K562 (cell line): ENCODE data around the gene UQCC2. TPM values are rescaled to one million over a fixed set of nuclear protein-coding genes. Genes with fewer than 3 reads are reported as not detected.

Source experiments
- DNMT1 ChIP-seq: fragments of 450-650 bp; IDR thresholded peaks from 2 replicates; pipeline ENCODE4 v1.6.1; 2016; ENCODE audit warnings: antibody characterized with exemption, mild to moderate bottlenecking
- HDGF ChIP-seq: fragments of 450-650 bp; IDR thresholded peaks from 2 replicates; pipeline ENCODE4 v1.6.1; 2016
- KDM1A ChIP-seq, 2 experiments: fragments of 450-650 bp; IDR thresholded peaks; 2 replicates each; pipeline ENCODE4 v1.6.1; 2016; ENCODE audit warnings: mild to moderate bottlenecking in 2 of 2
- KDM4B ChIP-seq, 2 experiments: fragments of 450-650 bp in 1 of 2; sonication (generic) in 1 of 2; IDR thresholded peaks; 2 replicates each; pipeline ENCODE4 v1.6.1; 2016 to 2017; ENCODE audit warnings: borderline replicate concordance in 2 of 2, antibody characterized with exemption in 1 of 2, low read depth in 1 of 2, mild to moderate bottlenecking in 1 of 2
- MEF2D ChIP-seq: conservative IDR thresholded peaks from 2 replicates; pipeline ENCODE4 v1.6.1; 2016; ENCODE audit warnings: low read depth, missing genetic modification characterization, missing compliant biosample characterization
- MLX ChIP-seq, 2 experiments: fragments of 450-650 bp in 1 of 2; sonication (generic) in 1 of 2; formaldehyde crosslinking; conservative IDR thresholded peaks; 2 replicates each; pipeline versions ENCODE4 v1.4.0 to v1.8.1; 2020 to 2022; ENCODE audit warnings: mild to moderate bottlenecking in 1 of 2, missing genetic modification reagents in 1 of 2
- MXD1 ChIP-seq: fragments of 250-450 bp; sonication (Bioruptor Pico); IDR thresholded peaks from 2 replicates; pipeline ENCODE4 v1.8.0; 2021; ENCODE audit warnings: borderline replicate concordance, mild to moderate bottlenecking, moderate library complexity; ENCODE audit not compliant: poor library complexity, severe bottlenecking
- PHF20 ChIP-seq: fragments of 450-650 bp; IDR thresholded peaks from 2 replicates; pipeline ENCODE4 v1.6.1; 2018; ENCODE audit not compliant: partially characterized antibody
- SMAD3 ChIP-seq: fragments of 450-650 bp; formaldehyde crosslinking; conservative IDR thresholded peaks from 2 replicates; pipeline ENCODE4 v1.4.0; 2020; ENCODE audit warnings: mild to moderate bottlenecking
- SPI1 ChIP-seq: IDR thresholded peaks from 2 replicates; pipeline ENCODE4 v1.6.1; 2011; ENCODE audit warnings: low read depth, low read length, control low read depth, borderline replicate concordance
- SUPT5H ChIP-seq: fragments of 450-650 bp; IDR thresholded peaks from 2 replicates; pipeline ENCODE4 v1.6.1; 2016
- ZFX ChIP-seq: sonication (generic); formaldehyde crosslinking; IDR thresholded peaks from 2 replicates; pipeline ENCODE4 v1.8.0; 2022; ENCODE audit warnings: mild to moderate bottlenecking, missing genetic modification reagents, moderate library complexity
- ZKSCAN1 ChIP-seq: fragments of 150-350 bp; IDR thresholded peaks from 2 replicates; pipeline ENCODE4 v1.6.1; 2016; ENCODE audit warnings: low read depth, low read length
- ZNF232 ChIP-seq: sonication (generic); formaldehyde crosslinking; IDR thresholded peaks from 2 replicates; pipeline ENCODE4 v1.8.0; 2022; ENCODE audit warnings: mild to moderate bottlenecking, missing genetic modification reagents
- ZNF347 ChIP-seq: fragments of 450-650 bp; formaldehyde crosslinking; IDR thresholded peaks from 2 replicates; pipeline ENCODE4 v1.4.0; 2020; ENCODE audit warnings: low read depth, mild to moderate bottlenecking, moderate library complexity
- ZNF583 ChIP-seq: fragments of 250-450 bp; sonication (Bioruptor Pico); IDR thresholded peaks from 2 replicates; pipeline ENCODE4 v1.4.0; 2020
- ZNF75A ChIP-seq: fragments of 450-650 bp; formaldehyde crosslinking; IDR thresholded peaks from 2 replicates; pipeline ENCODE4 v1.4.0; 2020; ENCODE audit warnings: mild to moderate bottlenecking
- ZSCAN29 ChIP-seq: fragments of 450-650 bp; IDR thresholded peaks from 2 replicates; pipeline ENCODE4 v1.6.1; 2017
- polyA plus RNA-seq, 8 experiments: library from polyadenylated mRNA; depleted of rRNA in 4 of 8; stranded (reverse) in 5 of 8; unstranded in 3 of 8; fragments of >200 nt; fragmentation: Nextera tagmentation in 2 of 8; fragmentation: Illumina TruSeq in 1 of 8; extraction: Ambion mirVana in 2 of 8; extraction: Trizol in 1 of 8; gene quantifications; 2 replicates each; pipeline versions ENCODE4 v1.2.1 to v1.2.3, GENCODE V29; 2011 to 2014; ENCODE audit warnings: inconsistent platforms in 1 of 8, missing spikeins in 1 of 8
- total RNA-seq, 7 experiments: library from RNA; depleted of rRNA in 6 of 7; stranded (reverse); fragments of >200 nt in 6 of 7; fragmentation: Illumina TruSeq in 2 of 7; extraction: Trizol in 2 of 7; gene quantifications; 2 replicates each; pipeline versions ENCODE4 v1.2.1 to v1.2.3, GENCODE V29; 2011 to 2021; ENCODE audit warnings: low replicate concordance in 1 of 7
- TF ChIP-seq, protein P1 (sequence below): IDR thresholded peaks from 3 replicates; pipeline ENCODE4 v1.6.1; 2011; ENCODE audit warnings: borderline replicate concordance, mild to moderate bottlenecking; ENCODE audit not compliant: insufficient read length, insufficient read depth
- TF ChIP-seq, protein P2 (sequence below): fragments of 250-450 bp; sonication (Bioruptor Pico); IDR thresholded peaks from 2 replicates; pipeline ENCODE4 v1.4.0; 2020
- TF ChIP-seq, protein P3 (sequence below): sonication (generic); formaldehyde crosslinking; IDR thresholded peaks from 2 replicates; pipeline ENCODE4 v1.8.1; 2022; ENCODE audit warnings: missing genetic modification reagents
- TF ChIP-seq, protein P4 (sequence below): fragments of 250-450 bp; sonication (Bioruptor Pico); IDR thresholded peaks from 2 replicates; pipeline ENCODE4 v1.4.0; 2020; ENCODE audit warnings: mild to moderate bottlenecking

The UQCC2 gene
- total and polyA plus RNA-seq, 9 of the 15 experiments (the other 6 are each of a cell fraction or from before 2014, with no cell fraction given) = 58.5 to 927 (median 158) TPM

DNA sequence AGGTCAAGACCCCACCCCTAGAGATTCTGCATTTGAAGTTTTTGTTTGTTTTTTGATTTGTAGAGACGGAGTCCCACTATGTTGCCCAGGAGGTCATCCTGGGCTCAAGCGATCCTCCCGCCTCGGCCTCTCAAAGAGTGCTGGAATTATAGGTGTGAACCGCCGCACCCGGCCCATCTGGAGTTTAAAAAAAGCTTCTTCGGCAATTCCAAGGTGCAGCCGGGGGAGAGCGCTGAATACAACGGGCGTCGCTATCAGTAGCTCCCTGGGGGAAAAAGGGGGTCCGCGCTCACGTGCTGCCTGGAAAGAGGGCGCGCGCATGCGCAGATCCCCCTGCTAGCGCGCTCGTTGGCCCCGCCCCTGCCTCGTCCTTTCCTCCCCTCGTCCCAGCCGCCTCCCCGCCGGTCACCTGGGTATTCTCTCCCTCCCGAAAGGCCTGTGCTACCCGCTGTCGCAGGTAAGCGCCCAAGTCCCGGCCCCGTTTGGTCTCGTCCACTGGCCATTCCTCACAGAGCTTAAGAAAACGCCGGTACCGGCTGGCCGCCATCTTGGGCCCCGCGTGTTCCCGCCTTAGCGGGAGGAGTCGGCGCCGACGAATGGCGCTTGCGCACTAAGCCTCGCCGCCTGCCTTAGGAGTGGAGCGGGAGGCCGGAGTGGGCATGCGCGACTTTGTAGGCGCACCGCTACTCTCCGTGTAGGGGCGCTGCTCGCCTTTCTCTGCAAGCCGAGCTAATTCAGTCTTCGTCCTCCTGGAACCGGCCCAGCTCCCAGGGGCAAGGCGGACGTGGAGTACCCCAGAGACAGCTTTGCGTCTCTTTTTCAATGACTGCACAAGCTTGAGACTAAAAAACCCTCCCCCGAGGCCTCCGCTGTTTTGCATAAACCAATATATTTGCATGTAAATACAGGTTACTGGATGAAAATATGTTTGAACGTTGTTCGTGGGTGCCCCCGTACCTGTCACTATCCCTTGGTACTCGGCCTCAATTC, at the start of gene UQCC2 (continued):
- peak in 1 of 2 experiments; percentile 40; a peak in 1 of 4 replicates for TF ChIP-seq KDM4B (IDR thresholded peaks at IDR 0.05; ENCODE audit: borderline replicate concordance in 2 of 2, low read depth in 1 of 2)
- TF ChIP-seq MLX (CRISPR knock-in tag; conservative IDR thresholded peaks at IDR 0.05) = no peak
- TF ChIP-seq, protein P1, sequence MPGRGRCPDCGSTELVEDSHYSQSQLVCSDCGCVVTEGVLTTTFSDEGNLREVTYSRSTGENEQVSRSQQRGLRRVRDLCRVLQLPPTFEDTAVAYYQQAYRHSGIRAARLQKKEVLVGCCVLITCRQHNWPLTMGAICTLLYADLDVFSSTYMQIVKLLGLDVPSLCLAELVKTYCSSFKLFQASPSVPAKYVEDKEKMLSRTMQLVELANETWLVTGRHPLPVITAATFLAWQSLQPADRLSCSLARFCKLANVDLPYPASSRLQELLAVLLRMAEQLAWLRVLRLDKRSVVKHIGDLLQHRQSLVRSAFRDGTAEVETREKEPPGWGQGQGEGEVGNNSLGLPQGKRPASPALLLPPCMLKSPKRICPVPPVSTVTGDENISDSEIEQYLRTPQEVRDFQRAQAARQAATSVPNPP = no peak
- TF ChIP-seq, protein P2, sequence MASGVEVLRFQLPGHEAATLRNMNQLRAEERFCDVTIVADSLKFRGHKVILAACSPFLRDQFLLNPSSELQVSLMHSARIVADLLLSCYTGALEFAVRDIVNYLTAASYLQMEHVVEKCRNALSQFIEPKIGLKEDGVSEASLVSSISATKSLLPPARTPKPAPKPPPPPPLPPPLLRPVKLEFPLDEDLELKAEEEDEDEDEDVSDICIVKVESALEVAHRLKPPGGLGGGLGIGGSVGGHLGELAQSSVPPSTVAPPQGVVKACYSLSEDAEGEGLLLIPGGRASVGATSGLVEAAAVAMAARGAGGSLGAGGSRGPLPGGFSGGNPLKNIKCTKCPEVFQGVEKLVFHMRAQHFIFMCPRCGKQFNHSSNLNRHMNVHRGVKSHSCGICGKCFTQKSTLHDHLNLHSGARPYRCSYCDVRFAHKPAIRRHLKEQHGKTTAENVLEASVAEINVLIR (CRISPR knock-in tag) = no peak; the same call in 1 of the 2 replicates
- no peak for TF ChIP-seq SMAD3
- TF ChIP-seq, protein P3, sequence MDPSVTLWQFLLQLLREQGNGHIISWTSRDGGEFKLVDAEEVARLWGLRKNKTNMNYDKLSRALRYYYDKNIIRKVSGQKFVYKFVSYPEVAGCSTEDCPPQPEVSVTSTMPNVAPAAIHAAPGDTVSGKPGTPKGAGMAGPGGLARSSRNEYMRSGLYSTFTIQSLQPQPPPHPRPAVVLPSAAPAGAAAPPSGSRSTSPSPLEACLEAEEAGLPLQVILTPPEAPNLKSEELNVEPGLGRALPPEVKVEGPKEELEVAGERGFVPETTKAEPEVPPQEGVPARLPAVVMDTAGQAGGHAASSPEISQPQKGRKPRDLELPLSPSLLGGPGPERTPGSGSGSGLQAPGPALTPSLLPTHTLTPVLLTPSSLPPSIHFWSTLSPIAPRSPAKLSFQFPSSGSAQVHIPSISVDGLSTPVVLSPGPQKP (CRISPR knock-in tag) = no peak
- TF ChIP-seq HDGF = no peak
- TF ChIP-seq KDM1A (IDR thresholded peaks at IDR 0.05) = no peak
- no peak for TF ChIP-seq ZNF232 (CRISPR knock-in tag)
- TF ChIP-seq DNMT1 = no peak
- TF ChIP-seq ZNF75A (CRISPR knock-in tag) = no peak
- no peak for TF ChIP-seq PHF20
- no peak for TF ChIP-seq MEF2D (tag)
- TF ChIP-seq ZSCAN29 = no peak
- TF ChIP-seq, protein P4, sequence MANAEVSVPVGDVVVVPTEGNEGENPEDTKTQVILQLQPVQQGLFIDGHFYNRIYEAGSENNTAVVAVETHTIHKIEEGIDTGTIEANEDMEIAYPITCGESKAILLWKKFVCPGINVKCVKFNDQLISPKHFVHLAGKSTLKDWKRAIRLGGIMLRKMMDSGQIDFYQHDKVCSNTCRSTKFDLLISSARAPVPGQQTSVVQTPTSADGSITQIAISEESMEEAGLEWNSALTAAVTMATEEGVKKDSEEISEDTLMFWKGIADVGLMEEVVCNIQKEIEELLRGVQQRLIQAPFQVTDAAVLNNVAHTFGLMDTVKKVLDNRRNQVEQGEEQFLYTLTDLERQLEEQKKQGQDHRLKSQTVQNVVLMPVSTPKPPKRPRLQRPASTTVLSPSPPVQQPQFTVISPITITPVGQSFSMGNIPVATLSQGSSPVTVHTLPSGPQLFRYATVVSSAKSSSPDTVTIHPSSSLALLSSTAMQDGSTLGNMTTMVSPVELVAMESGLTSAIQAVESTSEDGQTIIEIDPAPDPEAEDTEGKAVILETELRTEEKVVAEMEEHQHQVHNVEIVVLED (CRISPR knock-in tag) = no peak
- peak; percentile 41; the same call in 1 of the 2 replicates for TF ChIP-seq ZFX (CRISPR knock-in tag)
- TF ChIP-seq MXD1 (CRISPR knock-in tag) = no peak
- TF ChIP-seq ZNF347 (CRISPR knock-in tag) = no peak
- TF ChIP-seq ZKSCAN1 = no peak
- TF ChIP-seq SPI1 = no peak
- peak; percentile 99 for TF ChIP-seq SUPT5H
- TF ChIP-seq ZNF583 (CRISPR knock-in tag) = 0 out of 2 replicates have a peak, but pooled peaks have one; percentile 31
